ENCODE data around the gene MLANA. TPM values are rescaled to one million over a fixed set of nuclear protein-coding genes. Genes with fewer than 3 reads are reported as not detected.

Gene MLANA
- total RNA-seq, 2 experiments from 2014 or later: not detected

DNA sequence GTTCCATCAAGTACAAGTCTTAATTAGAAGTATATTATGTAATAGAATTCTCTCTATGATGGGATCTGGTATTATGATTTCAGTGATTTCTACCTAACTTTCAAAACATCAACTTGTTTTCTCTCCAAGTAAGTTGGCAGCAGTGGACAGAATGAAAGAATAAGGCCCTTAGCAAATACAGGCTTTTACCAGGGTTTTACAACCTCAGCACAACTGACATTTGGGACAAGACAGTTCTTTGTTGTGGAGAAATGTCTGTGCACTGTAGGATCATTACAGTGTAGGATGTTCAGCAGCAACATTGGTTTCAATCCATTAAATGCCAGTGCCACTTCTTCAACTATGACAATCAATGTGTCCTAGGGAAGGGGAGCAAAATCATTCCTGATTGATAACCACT, 48.8 kb downstream of the MLANA start:
- CTCF ChIA-PET: no interaction called here
- Mint-ChIP-seq H3K36me3 (ENCODE audit: low read depth) (no peaks in the 10 kb centered on the region), H3K27me3 (no peaks in the 10 kb centered on the region), H3K4me1 (no peaks in the 10 kb centered on the region), H3K9me3 (ENCODE audit: low read depth) (no peaks in the 10 kb centered on the region), H3K27ac (no peak overlapping the region), H3K4me3 (no peak overlapping the region)
- POLR2A ChIA-PET: no interaction called here
- DNase-seq (no peak), ATAC-seq (no peak)
- intact Hi-C loops (cut with DNase I, micrococcal nuclease): no loop called here

- no peaks in the 10 kb centered on the region for H3K27me3 Mint-ChIP-seq
- ATAC-seq: no peak
- POLR2A ChIA-PET: no interaction called here
- CTCF ChIA-PET: no interaction called here
- peaks cover 6% of the 10 kb centered on the region for H3K4me1 Mint-ChIP-seq
- no peaks in the 10 kb centered on the region for H3K9me3 Mint-ChIP-seq (ENCODE audit: low read depth)
- no peak overlapping the region for H3K27ac Mint-ChIP-seq
- intact Hi-C loops (cut with DNase I, micrococcal nuclease): no loop called here
- no peaks in the 10 kb centered on the region for H3K36me3 Mint-ChIP-seq (ENCODE audit: low read depth)
- DNase-seq: no peak
- H3K4me3 Mint-ChIP-seq: no peak overlapping the region
Observed at GRCh38 chr9:5941214-5941613, 50.5 kb downstream of the MLANA start.

DNA sequence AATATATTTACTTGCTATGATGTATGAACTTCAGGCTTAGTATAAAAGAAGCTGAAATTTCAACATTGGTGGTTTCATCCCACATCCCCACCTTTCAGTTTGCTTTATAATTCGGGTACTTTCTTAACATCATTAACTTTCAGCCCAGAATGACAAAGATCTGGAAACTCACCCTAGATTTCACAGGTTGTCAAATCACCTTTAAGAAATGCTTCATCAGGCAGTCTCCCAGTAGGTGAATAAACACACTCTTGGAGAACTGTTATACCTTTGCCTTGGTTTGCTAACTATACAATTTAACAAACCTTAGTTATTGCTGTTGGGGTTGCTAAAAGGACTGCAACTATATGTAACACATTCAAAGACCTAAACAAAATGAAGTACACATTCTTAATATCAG, 54.4 kb downstream of the MLANA start:
- DNase-seq: no peak
- H3K4me3 Mint-ChIP-seq: no peak overlapping the region
- POLR2A ChIA-PET: interaction anchor here (0.6 kb wide), 1 partner anchor 61 kb away, joined by 3 read pairs; no protein-coding TSS in a partner anchor
- H3K36me3 Mint-ChIP-seq (ENCODE audit: low read depth): no peaks in the 10 kb centered on the region
- H3K4me1 Mint-ChIP-seq: peaks cover 16% of the 10 kb centered on the region
- ATAC-seq: peak; percentile 45
- no peaks in the 10 kb centered on the region for H3K9me3 Mint-ChIP-seq (ENCODE audit: low read depth)
- H3K27me3 Mint-ChIP-seq: no peaks in the 10 kb centered on the region
- intact Hi-C loops (cut with DNase I, micrococcal nuclease): loop anchor here in 1 of 2 experiments (5.0 kb wide), 1 partner anchor 37 kb away; no protein-coding TSS in a partner anchor
- H3K27ac Mint-ChIP-seq: no peak overlapping the region
- CTCF ChIA-PET: no interaction called here

DNA sequence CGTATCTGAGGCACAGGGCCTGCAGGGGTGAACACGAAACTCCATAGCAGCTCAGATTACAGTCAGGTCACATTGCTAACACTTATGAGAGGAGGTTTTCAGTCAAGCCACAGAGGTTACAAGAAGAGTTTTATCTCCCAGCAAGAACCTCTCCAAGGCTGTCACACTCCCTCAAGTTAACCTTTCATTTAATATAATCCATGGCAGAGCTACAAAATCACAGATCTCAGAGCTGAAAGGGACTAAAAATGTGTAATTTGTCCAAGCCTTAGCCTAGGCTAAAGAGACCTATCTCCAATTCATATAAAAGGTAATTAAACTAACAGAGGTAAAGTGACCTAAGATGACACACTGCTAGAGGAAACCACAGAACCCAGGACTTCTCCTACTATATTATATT, 57.2 kb downstream of the MLANA start:
- intact Hi-C loops (cut with DNase I, micrococcal nuclease): loop anchor here in 1 of 2 experiments (5.0 kb wide), 1 partner anchor 34 kb away; no protein-coding TSS in a partner anchor
- H3K9me3 Mint-ChIP-seq (ENCODE audit: low read depth): no peaks in the 10 kb centered on the region
- H3K27me3 Mint-ChIP-seq: no peaks in the 10 kb centered on the region
- ATAC-seq (peak; percentile 24), DNase-seq (no peak)
- peaks cover 18% of the 10 kb centered on the region for H3K4me1 Mint-ChIP-seq
- ChIA-PET CTCF (interaction anchor here (1.5 to 1.6 kb wide), 2 partner anchors 9 to 76 kb away, joined by 4 to 5 read pairs; no protein-coding TSS in a partner anchor), POLR2A (no interaction called here)
- H3K36me3 Mint-ChIP-seq (ENCODE audit: low read depth): no peaks in the 10 kb centered on the region
- H3K4me3 Mint-ChIP-seq: no peak overlapping the region
- H3K27ac Mint-ChIP-seq: no peak overlapping the region

DNA sequence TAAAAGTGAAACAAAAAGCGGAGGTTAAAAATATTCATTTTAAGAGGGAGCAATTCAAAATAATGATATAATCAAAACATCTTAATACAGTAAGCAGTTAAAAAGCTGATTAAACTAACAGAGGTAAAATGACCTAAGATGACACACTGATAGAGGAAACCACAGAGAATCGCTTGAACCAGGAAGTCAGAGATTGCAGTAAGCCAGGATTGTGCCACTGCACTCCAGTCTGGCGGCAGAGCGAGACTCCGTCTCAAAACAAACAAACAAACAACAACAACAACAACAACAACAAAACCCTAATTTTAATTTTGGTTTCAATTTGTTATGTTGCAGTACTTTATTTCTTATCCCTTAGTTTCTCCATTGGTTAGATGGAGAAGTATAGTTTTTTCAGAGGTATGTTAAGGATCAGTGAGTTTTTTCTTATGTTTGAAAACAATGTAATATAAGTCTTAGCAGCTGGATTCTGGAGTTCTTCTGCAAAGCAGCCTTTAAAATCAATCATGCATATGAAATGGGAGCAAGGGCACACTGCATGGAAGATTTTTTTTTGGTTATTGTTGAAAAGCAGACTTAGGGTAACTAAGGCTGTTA, 58.5 kb downstream of the MLANA start:
- ATAC-seq (peak; percentile 85), DNase-seq (peak; percentile 37)
- Mint-ChIP-seq H3K4me1 (peaks cover 18% of the 10 kb centered on the region), H3K4me3 (peak overlapping the region; percentile 12), H3K27ac (no peak overlapping the region), H3K36me3 (ENCODE audit: low read depth) (no peaks in the 10 kb centered on the region), H3K9me3 (ENCODE audit: low read depth) (no peaks in the 10 kb centered on the region), H3K27me3 (no peaks in the 10 kb centered on the region)
- POLR2A ChIA-PET: interaction anchor here (0.6 kb wide), 1 partner anchor 463 kb away, joined by 3 read pairs; no protein-coding TSS in a partner anchor
- CTCF ChIA-PET: no interaction called here
- intact Hi-C loops (cut with DNase I, micrococcal nuclease): loop anchor here in 1 of 2 experiments (5.0 kb wide), 1 partner anchor 33 kb away; no protein-coding TSS in a partner anchor

- DNase-seq (no peak), ATAC-seq (no peak)
- POLR2A ChIA-PET: no interaction called here
- intact Hi-C loops (cut with DNase I, micrococcal nuclease): no loop called here
- H3K36me3 Mint-ChIP-seq (ENCODE audit: low read depth): no peaks in the 10 kb centered on the region
- CTCF ChIA-PET: no interaction called here
- H3K27ac Mint-ChIP-seq: no peak overlapping the region
- H3K4me3 Mint-ChIP-seq: no peak overlapping the region
- H3K27me3 Mint-ChIP-seq: no peaks in the 10 kb centered on the region
- peaks cover 14% of the 10 kb centered on the region for H3K4me1 Mint-ChIP-seq
- H3K9me3 Mint-ChIP-seq (ENCODE audit: low read depth): no peaks in the 10 kb centered on the region
Observed at GRCh38 chr9:5950261-5950660, 59.6 kb downstream of the MLANA start.

DNA sequence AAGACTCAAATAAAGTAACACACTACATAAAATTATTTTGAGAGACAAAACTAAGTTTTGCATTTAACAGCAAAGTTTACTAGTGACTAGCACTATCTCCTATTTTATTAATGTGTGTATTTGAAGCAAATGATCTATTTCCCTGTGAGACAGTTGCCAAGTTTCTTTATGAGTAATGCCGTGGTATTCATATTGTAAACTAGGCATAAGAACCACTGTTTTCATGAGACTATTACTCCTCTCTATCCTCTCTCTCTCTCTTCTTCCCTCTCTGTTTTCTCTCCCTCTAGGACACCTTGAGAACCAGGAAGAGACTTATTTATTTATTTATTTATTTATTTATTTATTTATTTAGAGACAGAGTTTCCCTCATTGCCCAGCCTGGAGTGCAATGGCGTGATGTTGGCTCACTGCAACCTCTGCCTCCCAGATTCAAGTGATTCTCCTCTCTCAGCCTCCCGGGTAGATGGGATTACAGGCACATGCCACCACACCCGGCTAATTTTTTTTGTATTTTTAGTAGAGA, 61.1 kb downstream of the MLANA start:
- peaks cover 13% of the 10 kb centered on the region for H3K4me1 Mint-ChIP-seq
- POLR2A ChIA-PET: no interaction called here
- ATAC-seq (no peak), DNase-seq (no peak)
- no peaks in the 10 kb centered on the region for H3K36me3 Mint-ChIP-seq (ENCODE audit: low read depth)
- CTCF ChIA-PET: no interaction called here
- no peak overlapping the region for H3K27ac Mint-ChIP-seq
- intact Hi-C loops (cut with DNase I, micrococcal nuclease): no loop called here
- H3K27me3 Mint-ChIP-seq: no peaks in the 10 kb centered on the region
- H3K9me3 Mint-ChIP-seq (ENCODE audit: low read depth): no peaks in the 10 kb centered on the region
- H3K4me3 Mint-ChIP-seq: no peak overlapping the region

DNA sequence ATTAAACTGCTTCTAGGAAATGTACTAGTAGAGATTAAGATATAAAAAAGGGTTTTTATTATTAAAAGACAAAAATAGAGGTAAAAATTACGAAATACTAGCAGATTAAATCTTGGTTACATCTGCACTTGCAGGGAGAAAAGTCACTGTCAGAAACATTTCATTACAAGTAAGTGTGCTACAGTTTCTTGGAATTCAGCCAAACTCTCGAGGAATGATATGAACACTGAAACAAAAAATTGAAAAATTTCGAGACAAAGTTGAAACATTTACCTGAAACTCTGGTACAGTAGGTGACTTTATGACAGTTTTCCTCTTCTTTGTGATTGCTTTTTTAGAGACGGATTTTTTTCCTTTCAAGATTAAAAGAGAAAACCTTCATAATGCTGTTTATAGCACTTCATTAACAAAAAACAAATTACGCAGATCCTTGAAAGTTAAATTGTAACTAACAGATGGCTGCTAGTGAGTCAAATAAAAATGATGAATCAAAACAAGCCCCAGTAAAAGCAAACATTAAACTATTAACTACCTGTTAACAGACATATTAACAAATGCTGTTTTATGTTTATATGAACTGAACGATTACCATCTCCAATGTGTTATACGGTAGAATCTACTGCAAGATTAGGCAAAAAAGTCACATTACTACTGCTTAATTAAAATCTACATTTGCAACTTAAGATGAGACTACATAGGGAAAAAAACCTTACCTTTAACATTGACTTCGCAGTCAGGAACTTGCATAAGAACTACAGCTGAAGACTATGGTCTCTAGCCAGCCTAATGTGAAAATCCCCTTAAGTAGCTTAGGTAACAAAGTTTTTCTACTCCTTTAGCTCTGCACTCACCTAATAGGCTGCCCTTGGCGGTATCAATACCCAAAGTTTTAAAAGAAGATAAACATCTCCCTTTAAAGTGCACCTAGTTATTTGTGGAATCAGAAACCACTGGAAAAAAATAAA, 63.3 kb downstream of the MLANA start:
- intact Hi-C loops (cut with DNase I, micrococcal nuclease): no loop called here
- Mint-ChIP-seq H3K27me3 (no peaks in the 10 kb centered on the region), H3K4me1 (peaks cover 7% of the 10 kb centered on the region), H3K9me3 (ENCODE audit: low read depth) (no peaks in the 10 kb centered on the region), H3K4me3 (no peak overlapping the region), H3K36me3 (ENCODE audit: low read depth) (no peaks in the 10 kb centered on the region), H3K27ac (no peak overlapping the region)
- ATAC-seq (no peak), DNase-seq (no peak)
- CTCF ChIA-PET: no interaction called here
- POLR2A ChIA-PET: no interaction called here

DNA sequence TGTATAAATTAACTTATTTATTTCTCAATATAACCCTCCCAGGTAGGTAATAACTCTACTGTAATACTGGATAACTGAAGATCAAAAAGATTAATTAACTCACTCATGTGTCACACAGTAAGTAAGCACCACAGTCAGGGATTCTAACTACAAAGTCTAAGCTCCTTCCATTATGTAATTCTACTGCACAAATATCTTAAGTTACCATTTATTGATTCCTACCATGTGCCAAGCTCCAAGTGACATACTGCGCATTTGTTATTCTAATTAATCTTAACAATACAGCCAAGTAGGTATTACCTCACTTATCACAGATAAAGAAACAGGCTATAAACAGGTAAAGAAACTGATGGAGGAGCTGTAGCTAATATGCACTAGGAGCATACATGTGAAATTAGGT, 66.5 kb downstream of the MLANA start:
- H3K36me3 Mint-ChIP-seq (ENCODE audit: low read depth): no peaks in the 10 kb centered on the region
- no peaks in the 10 kb centered on the region for H3K9me3 Mint-ChIP-seq (ENCODE audit: low read depth)
- ATAC-seq (no peak), DNase-seq (no peak)
- no peak overlapping the region for H3K27ac Mint-ChIP-seq
- no peak overlapping the region for H3K4me3 Mint-ChIP-seq
- ChIA-PET CTCF (interaction anchor here (1.7 to 2.0 kb wide), 2 partner anchors 9 to 97 kb away, joined by 5 read pairs; no protein-coding TSS in a partner anchor), POLR2A (no interaction called here)
- H3K27me3 Mint-ChIP-seq: no peaks in the 10 kb centered on the region
- no peaks in the 10 kb centered on the region for H3K4me1 Mint-ChIP-seq
- intact Hi-C loops (cut with DNase I, micrococcal nuclease): no loop called here

DNA sequence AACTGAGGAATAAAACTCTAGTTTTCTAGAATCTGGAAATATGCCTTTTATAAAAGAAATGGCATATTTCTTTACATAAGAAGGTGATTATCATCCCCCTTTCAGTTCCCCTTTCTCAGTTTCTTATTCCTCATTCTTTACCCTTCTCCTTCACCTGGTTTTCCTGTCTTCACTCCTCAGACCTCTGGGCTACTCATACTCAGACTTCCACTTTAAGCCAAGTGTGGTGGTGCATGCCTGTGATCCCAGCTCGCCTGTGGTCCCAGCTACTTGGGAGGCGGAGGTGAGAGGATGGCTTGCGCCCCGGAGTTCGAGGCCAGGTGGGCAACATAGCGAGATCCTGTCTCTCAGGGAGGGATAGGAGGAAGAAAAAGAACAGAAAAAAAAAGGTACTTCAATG, 67.6 kb downstream of the MLANA start:
- H3K4me1 Mint-ChIP-seq: no peaks in the 10 kb centered on the region
- no peaks in the 10 kb centered on the region for H3K27me3 Mint-ChIP-seq
- H3K9me3 Mint-ChIP-seq (ENCODE audit: low read depth): no peaks in the 10 kb centered on the region
- intact Hi-C loops (cut with DNase I, micrococcal nuclease): no loop called here
- ChIA-PET POLR2A (no interaction called here), CTCF (interaction anchor here (0.6 to 0.9 kb wide), 2 partner anchors 73 to 438 kb away, joined by 3 to 5 read pairs; no protein-coding TSS in a partner anchor)
- no peak overlapping the region for H3K27ac Mint-ChIP-seq
- no peaks in the 10 kb centered on the region for H3K36me3 Mint-ChIP-seq (ENCODE audit: low read depth)
- no peak overlapping the region for H3K4me3 Mint-ChIP-seq
- no peak for ATAC-seq
- no peak for DNase-seq
